GM19463 (cell line): ENCODE measurements around the gene C7.

Experiments
- ATAC-seq: cut with Tn5 transposase; IDR thresholded peaks from one replicate; pipeline ENCODE4 v1.9.1; 2021; ENCODE audit warnings: mild to moderate bottlenecking, moderate library complexity; ENCODE audit not compliant: unreplicated experiment

The C7 gene

GRCh38 chr5:40915341-40915926, 6.1 kb downstream of the C7 start:
- no peak for ATAC-seq

- ATAC-seq, result no peak
Measured at GRCh38 chr5:40916226-40916625, 6.9 kb downstream of the C7 start.

- ATAC-seq, result no peak
Measured at GRCh38 chr5:40928886-40929448, 19.7 kb downstream of the C7 start.

GRCh38 chr5:40932766-40933165, 23.5 kb downstream of the C7 start:
- no peak for ATAC-seq

GRCh38 chr5:40937075-40937474, 27.8 kb downstream of the C7 start:
- ATAC-seq, result no peak

- ATAC-seq, result no peak
Measured at GRCh38 chr5:40939753-40940152, 30.5 kb downstream of the C7 start.

- no peak for ATAC-seq
Measured at GRCh38 chr5:40945111-40945510, 35.8 kb downstream of the C7 start.

GRCh38 chr5:40955313-40955712, 46.0 kb downstream of the C7 start:
- no peak for ATAC-seq

- no peak for ATAC-seq
Measured at GRCh38 chr5:40957048-40957447, 47.8 kb downstream of the C7 start.

- ATAC-seq, result no peak
Measured at GRCh38 chr5:40958811-40959210, 49.5 kb downstream of the C7 start.

GRCh38 chr5:40960037-40960436, 50.7 kb downstream of the C7 start:
- no peak for ATAC-seq

GRCh38 chr5:40962207-40962955, 53.1 kb downstream of the C7 start:
- ATAC-seq, result no peak

- no peak for ATAC-seq
Measured at GRCh38 chr5:40972434-40972833, 63.1 kb downstream of the C7 start.

GRCh38 chr5:40973364-40974004, 64.2 kb downstream of the C7 start:
- ATAC-seq, result no peak

GRCh38 chr5:40976041-40976440, 66.7 kb downstream of the C7 start:
- ATAC-seq, result no peak

- no peak for ATAC-seq
Measured at GRCh38 chr5:40976836-40977235, 67.5 kb downstream of the C7 start.

GRCh38 chr5:40981420-40981819, 72.1 kb downstream of the C7 start:
- no peak for ATAC-seq

GRCh38 chr5:40983781-40984180, 74.5 kb downstream of the C7 start:
- ATAC-seq, result no peak

GRCh38 chr5:40984884-40985283, 75.6 kb downstream of the C7 start:
- ATAC-seq, result no peak

- ATAC-seq, result no peak
Measured at GRCh38 chr5:40985501-40985900, 76.2 kb downstream of the C7 start.

GRCh38 chr5:40986666-40987065, 77.4 kb downstream of the C7 start:
- ATAC-seq, result no peak

- ATAC-seq, result no peak
Measured at GRCh38 chr5:40987349-40987748, 78.1 kb downstream of the C7 start.
